ENCODE results near the gene BCAS3.

- TF ChIP-seq, protein P1, sequence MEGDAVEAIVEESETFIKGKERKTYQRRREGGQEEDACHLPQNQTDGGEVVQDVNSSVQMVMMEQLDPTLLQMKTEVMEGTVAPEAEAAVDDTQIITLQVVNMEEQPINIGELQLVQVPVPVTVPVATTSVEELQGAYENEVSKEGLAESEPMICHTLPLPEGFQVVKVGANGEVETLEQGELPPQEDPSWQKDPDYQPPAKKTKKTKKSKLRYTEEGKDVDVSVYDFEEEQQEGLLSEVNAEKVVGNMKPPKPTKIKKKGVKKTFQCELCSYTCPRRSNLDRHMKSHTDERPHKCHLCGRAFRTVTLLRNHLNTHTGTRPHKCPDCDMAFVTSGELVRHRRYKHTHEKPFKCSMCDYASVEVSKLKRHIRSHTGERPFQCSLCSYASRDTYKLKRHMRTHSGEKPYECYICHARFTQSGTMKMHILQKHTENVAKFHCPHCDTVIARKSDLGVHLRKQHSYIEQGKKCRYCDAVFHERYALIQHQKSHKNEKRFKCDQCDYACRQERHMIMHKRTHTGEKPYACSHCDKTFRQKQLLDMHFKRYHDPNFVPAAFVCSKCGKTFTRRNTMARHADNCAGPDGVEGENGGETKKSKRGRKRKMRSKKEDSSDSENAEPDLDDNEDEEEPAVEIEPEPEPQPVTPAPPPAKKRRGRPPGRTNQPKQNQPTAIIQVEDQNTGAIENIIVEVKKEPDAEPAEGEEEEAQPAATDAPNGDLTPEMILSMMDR (IDR thresholded peaks at IDR 0.05; ENCODE audit: low read depth, low read length, poor library complexity, severe bottlenecking) = no peak
- no peak for TF ChIP-seq EZH2phosphoT487 (IDR thresholded peaks at IDR 0.05; ENCODE audit: borderline replicate concordance, low read length)
These were observed 531.9 kb downstream of the BCAS3 start for GRCh38 chr17:61209525-61209924.

All from DOHH2 (cell line).